Heart left ventricle (tissue), 16 donors: Measurements from ENCODE around the gene PCDH15. TPM values are rescaled to one million over a fixed set of nuclear protein-coding genes. Genes with fewer than 3 reads are reported as not detected.

Experiments used
- ATAC-seq, 4 donors: fragments of 200-7000 bp; cut with Tn5 transposase; one replicate each; pipeline ENCODE4 v1.9.1; 2020 to 2022; ENCODE audit warnings: moderate library complexity in 4 of 4, mild to moderate bottlenecking in 3 of 4, moderate number of reproducible peaks in 1 of 4
- DNase-seq, 5 donors: peaks; one replicate each; pipeline ENCODE4 v3.0.0-alpha.2; 2020
- H3K27ac ChIP-seq, 12 donors: fragments of 200-600 bp; sonication (generic) in 4 of 12; one replicate each; pipeline versions ENCODE4 v1.5.0 to v1.8.0; 2016 to 2022; ENCODE audit warnings: mild to moderate bottlenecking in 2 of 12
- H3K27me3 ChIP-seq, 9 donors: fragments of 200-600 bp; sonication (generic) in 2 of 9; one replicate each; pipeline versions ENCODE4 v1.5.1 to v1.8.0; 2016 to 2022; ENCODE audit warnings: mild to moderate bottlenecking in 3 of 9
- H3K36me3 ChIP-seq, 9 donors: fragments of 200-600 bp; sonication (generic) in 2 of 9; one replicate each; pipeline versions ENCODE4 v1.5.0 to v1.8.0; 2018 to 2022; ENCODE audit warnings: mild to moderate bottlenecking in 2 of 9
- H3K4me1 ChIP-seq, 12 donors: fragments of 200-600 bp; sonication (generic) in 4 of 12; one replicate each; pipeline versions ENCODE4 v1.5.0 to v1.8.0; 2016 to 2022; ENCODE audit warnings: mild to moderate bottlenecking in 3 of 12
- H3K4me3 ChIP-seq, 12 donors: fragments of 200-600 bp; sonication (generic) in 4 of 12; one replicate each; pipeline versions ENCODE4 v1.5.0 to v1.8.0; 2017 to 2022; ENCODE audit warnings: mild to moderate bottlenecking in 9 of 12, moderate library complexity in 4 of 12
- H3K9me3 ChIP-seq, 12 donors: fragments of 200-600 bp; sonication (generic) in 4 of 12; one replicate each; pipeline versions ENCODE4 v1.5.0 to v1.8.0; 2016 to 2022; ENCODE audit warnings: mild to moderate bottlenecking in 1 of 12
- CTCF ChIP-seq, 12 donors: fragments of 200-600 bp; sonication (generic) in 4 of 12; IDR thresholded peaks; one replicate each; pipeline versions ENCODE4 v1.5.0 to v1.8.0; 2018 to 2022; ENCODE audit warnings: antibody characterized with exemption in 12 of 12, mild to moderate bottlenecking in 5 of 12
- POLR2A ChIP-seq, 2 donors: fragments of 450-650 bp; IDR thresholded peaks; one replicate each; pipeline ENCODE4 v1.6.1; 2017; ENCODE audit warnings: antibody characterized with exemption in 2 of 2, mild to moderate bottlenecking in 2 of 2, moderate library complexity in 2 of 2
- WGBS, 4 donors: extraction: QIAGEN DNeasy Blood & Tissue Kit in 2 of 4; methylation state at CpG; one replicate each; pipeline versions ENCODE4 v1.1.5 to v1.1.7; 2013 to 2018; 5-methylcytosine and 5-hydroxymethylcytosine counted together
- intact Hi-C, 10 donors: fragments of 100-400 bp; cut with DNase I; formaldehyde crosslinking; loops; one replicate each; pipeline versions ENCODE4 v1.11.1 to v1.14.2; 2022
- polyA plus RNA-seq, 2 donors: library from polyadenylated mRNA; stranded (reverse); fragments of 200-250 nt; gene quantifications; one replicate each; pipeline ENCODE4 v1.2.3, GENCODE V29; 2013
- total RNA-seq, 9 donors: library from RNA; depleted of rRNA in 2 of 9; stranded (reverse); fragments of >200 nt in 2 of 9; fragmentation: NEBNext Ultra II Directional in 3 of 9; extraction: Animal tissue kit (Norgen Biotek cat#: 25700) in 3 of 9; gene quantifications; one replicate each; pipeline versions ENCODE4 v1.1.0 to v1.2.4, GENCODE V29; 2016 to 2023
- donor health status: ischemic (EF 13 %, LVEDD 7.1; RV severe dilation, severe dysfunction).
- donor health status: healthy with polysubstance abuse.
- donor health status: DM: no; HTN: yes; CAD: no.
- donor health status: DM: no; HTN: no; CAD: no.
- donor health status: ischemic (EF 25% LVEDD 6.9; RV normal size, moderate dysfunction).
- donor health status: ischemic (EF 25% LVEDD 5.7; RV mildly dilated, moderate dysfunction).
- donor health status: healthy.
- donor health status: DM: yes; HTN: yes; CAD: no.
- donor health status: ischemic (EF 35%, LVEDD 5.7; RV mildly dilated, moderate dysfunction).
- donor health status: nonischemic (EF 11% LVEDD 7.7; RV severe dilation, severe dysfunction).
- donor health status: DM: yes; HTN: yes; CAD: no.
- donor health status: PGD.
- donor health status: ischemic (EF 29% LVEDD 5.4; RV normal size, mild dysfunction).
- donor health status: nonischemic (EF 23%, LVEDD 6.1; RV moderate dilation, normal function).

The PCDH15 gene
- total and polyA plus RNA-seq, 11 donors = 0.04 to 0.93 (median 0.13) TPM; not detected in 3

GRCh38 chr10:53978301-53978700, 822.7 kb downstream of the PCDH15 start:
- WGBS, 4 donors = 75 to 93% (median 85%) methylated on average over 3 of the region's 3 CpGs
- TF ChIP-seq POLR2A (IDR thresholded peaks at IDR 0.05) (no peak), CTCF (IDR thresholded peaks at IDR 0.05) (no peak)

DNA sequence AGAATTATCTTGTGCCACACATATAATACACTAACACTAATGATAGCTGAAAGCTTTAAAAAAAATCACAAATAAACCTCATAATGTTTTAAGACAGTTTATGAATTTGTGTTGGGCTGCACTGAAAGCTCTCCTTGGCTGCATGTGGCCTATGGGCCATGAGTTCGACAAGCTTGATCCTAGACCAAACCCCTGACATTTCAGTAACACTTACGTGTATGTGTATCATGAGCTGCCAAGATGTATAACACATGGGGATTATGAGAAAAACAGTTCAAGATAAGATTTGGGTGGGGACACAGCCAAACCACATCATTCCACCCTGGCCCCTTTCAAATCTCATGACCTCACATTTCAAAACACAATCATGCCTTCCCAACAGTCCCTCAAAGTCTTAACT, 823.8 kb downstream of the PCDH15 start:
- Histone ChIP-seq H3K4me3 (no peak overlapping the region), H3K36me3 (no peaks in the 10 kb centered on the region), H3K9me3 (peaks cover 0 to 9% (median 0%) of the 10 kb centered on the region in 12 donors), H3K27ac (no peak overlapping the region), H3K4me1 (no peaks in the 10 kb centered on the region), H3K27me3 (no peaks in the 10 kb centered on the region)
- WGBS, 4 donors = 76 to 88% (median 80%) methylated on average over 2 of the region's 2 CpGs
- no peak for TF ChIP-seq CTCF (IDR thresholded peaks at IDR 0.05)
- TF ChIP-seq POLR2A (IDR thresholded peaks at IDR 0.05) = no peak
- ATAC-seq (no peak), DNase-seq (no peak)
- intact Hi-C loops = no loop called here

More at GRCh38 chr10:53978301-53978700, 822.7 kb downstream of the PCDH15 start:
- intact Hi-C loops = no loop called here
- Histone ChIP-seq H3K4me3 (no peak overlapping the region), H3K36me3 (no peaks in the 10 kb centered on the region), H3K4me1 (no peaks in the 10 kb centered on the region), H3K27me3 (no peaks in the 10 kb centered on the region), H3K9me3 (peaks cover 0 to 9% (median 0%) of the 10 kb centered on the region in 12 donors), H3K27ac (no peak overlapping the region)
- DNase-seq = no peak
- ATAC-seq = no peak

DNA sequence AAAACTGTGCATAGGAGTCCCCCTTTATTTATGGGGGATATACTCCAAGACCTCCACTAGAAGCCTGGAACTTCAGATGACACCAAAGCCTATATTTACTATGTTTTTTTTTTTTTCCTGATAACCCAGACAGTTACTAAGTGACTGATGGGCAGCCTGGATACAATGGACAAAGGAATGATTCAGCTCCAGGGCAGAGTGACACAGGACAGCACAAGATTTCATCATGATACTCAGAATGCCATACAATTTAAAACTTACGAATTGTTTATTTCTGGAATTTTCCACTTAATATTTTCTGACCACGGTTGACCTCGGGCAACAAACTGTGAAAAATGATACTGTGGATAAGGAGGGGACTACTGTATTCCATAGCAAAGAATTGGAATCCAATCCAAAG, 843.6 kb downstream of the PCDH15 start:
- intact Hi-C loops = no loop called here
- no peaks in the 10 kb centered on the region for H3K4me1 ChIP-seq
- H3K27me3 ChIP-seq = no peaks in the 10 kb centered on the region
- no peak for TF ChIP-seq CTCF (IDR thresholded peaks at IDR 0.05)
- no peak for TF ChIP-seq POLR2A (IDR thresholded peaks at IDR 0.05)
- peaks cover 0 to 2% (median 0%) of the 10 kb centered on the region in 12 donors for H3K9me3 ChIP-seq
- no peak for ATAC-seq
- no peaks in the 10 kb centered on the region for H3K36me3 ChIP-seq
- no peak overlapping the region for H3K27ac ChIP-seq
- WGBS, 4 donors = 75 to 84% (median 79%) methylated on average over 3 of the region's 3 CpGs
- no peak for DNase-seq
- no peak overlapping the region for H3K4me3 ChIP-seq

- ATAC-seq (no peak), DNase-seq (no peak)
- no peak overlapping the region for H3K27ac ChIP-seq
- no peaks in the 10 kb centered on the region for H3K27me3 ChIP-seq
- H3K9me3 ChIP-seq = peaks cover 0 to 11% (median 0%) of the 10 kb centered on the region in 12 donors
- H3K4me3 ChIP-seq = no peak overlapping the region
- WGBS, 4 donors = 88 to 95% (median 90%) methylated on average over 6 of the region's 6 CpGs
- H3K4me1 ChIP-seq = no peaks in the 10 kb centered on the region
- TF ChIP-seq POLR2A (IDR thresholded peaks at IDR 0.05) = no peak
- TF ChIP-seq CTCF (IDR thresholded peaks at IDR 0.05) = no peak
- no peaks in the 10 kb centered on the region for H3K36me3 ChIP-seq
- intact Hi-C loops = no loop called here
Observed at GRCh38 chr10:53955091-53955490, 845.9 kb downstream of the PCDH15 start.
